ENCODE data around the gene SKI. TPM values are rescaled to one million over a fixed set of nuclear protein-coding genes. Genes with fewer than 3 reads are reported as not detected.
A peak's percentile ranks its signal among the peaks of the same experiment; 100 is the strongest.

The SKI gene
- total RNA-seq, 1 donor from 2014 or later = 66.2 TPM

DNA sequence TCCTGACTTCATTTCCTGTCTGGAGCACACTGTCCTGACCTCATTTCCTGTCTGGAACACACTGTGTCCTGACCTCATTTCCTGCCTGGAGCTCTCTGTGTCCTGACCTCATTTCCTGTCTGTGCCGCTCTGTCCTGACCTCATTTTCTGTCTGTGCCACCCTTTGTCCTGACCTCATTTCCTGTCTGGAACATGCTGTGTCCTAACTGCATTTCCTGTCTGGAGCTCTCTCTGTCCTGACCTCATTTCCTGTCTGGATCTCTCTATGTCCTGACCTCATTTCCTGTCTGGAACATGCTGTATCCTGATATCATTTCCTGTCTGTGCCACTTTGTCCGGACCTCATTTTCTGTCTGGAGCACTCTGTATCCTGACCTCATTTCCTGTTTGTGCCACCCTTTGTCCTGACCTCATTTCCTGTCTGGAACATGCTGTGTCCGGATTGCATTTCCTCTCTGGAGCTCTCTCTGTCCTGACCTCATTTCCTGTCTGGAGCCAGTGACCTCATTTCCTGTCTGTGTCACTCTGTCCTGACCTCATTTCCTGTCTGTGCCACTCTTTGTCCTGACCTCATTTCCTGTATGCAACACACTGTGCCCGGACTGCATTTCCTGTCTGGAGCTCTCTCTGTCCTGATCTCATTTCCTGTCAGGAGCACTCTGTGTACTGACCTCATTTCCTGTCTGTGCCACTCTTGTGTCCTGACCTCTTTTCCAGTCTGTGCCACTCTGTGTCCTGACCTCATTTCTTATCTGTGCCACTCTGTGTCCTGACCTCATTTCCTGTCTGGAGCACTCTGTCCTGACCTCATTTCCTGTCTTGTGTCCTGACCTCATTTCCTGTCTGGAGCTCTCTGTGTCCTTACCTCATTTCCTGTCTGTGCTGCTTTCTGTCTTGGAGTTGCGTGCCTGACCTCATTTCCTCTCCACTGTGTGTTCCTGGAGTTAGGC, 27.6 kb downstream of the SKI start:
- Histone ChIP-seq H3K4me2 (ENCODE audit: low read length) (peak overlapping the region; percentile 44), H3K79me2 (ENCODE audit: insufficient read depth, low read length) (peaks cover 100% of the 10 kb centered on the region), H4K20me1 (ENCODE audit: insufficient read depth, low read length) (peaks cover 100% of the 10 kb centered on the region), H3K27me3 (ENCODE audit: insufficient read depth, low read length) (no peaks in the 10 kb centered on the region), H3K27ac (ENCODE audit: low read depth, low read length) (peak overlapping the region; percentile 64), H2AFZ (ENCODE audit: low read depth, low read length) (no peak overlapping the region), H3K4me1 (ENCODE audit: insufficient read depth, low read length) (peaks cover 13% of the 10 kb centered on the region), H3K4me3 (ENCODE audit: insufficient read depth, low read depth, low read length) (no peak overlapping the region), H3K36me3 (ENCODE audit: insufficient read depth, low read length) (no peaks in the 10 kb centered on the region), H3K9ac (ENCODE audit: low read length) (no peak overlapping the region), H3K9me3 (ENCODE audit: insufficient read depth, low read depth, low read length) (peaks cover 13% of the 10 kb centered on the region)
- FAIRE-seq (peak; percentile 85), DNase-seq (ENCODE audit: low read depth) (peak; percentile 67)
- no peak for TF ChIP-seq EZH2 (IDR thresholded peaks at IDR 0.05; ENCODE audit: insufficient read depth, low read length)
- TF ChIP-seq, protein P1, sequence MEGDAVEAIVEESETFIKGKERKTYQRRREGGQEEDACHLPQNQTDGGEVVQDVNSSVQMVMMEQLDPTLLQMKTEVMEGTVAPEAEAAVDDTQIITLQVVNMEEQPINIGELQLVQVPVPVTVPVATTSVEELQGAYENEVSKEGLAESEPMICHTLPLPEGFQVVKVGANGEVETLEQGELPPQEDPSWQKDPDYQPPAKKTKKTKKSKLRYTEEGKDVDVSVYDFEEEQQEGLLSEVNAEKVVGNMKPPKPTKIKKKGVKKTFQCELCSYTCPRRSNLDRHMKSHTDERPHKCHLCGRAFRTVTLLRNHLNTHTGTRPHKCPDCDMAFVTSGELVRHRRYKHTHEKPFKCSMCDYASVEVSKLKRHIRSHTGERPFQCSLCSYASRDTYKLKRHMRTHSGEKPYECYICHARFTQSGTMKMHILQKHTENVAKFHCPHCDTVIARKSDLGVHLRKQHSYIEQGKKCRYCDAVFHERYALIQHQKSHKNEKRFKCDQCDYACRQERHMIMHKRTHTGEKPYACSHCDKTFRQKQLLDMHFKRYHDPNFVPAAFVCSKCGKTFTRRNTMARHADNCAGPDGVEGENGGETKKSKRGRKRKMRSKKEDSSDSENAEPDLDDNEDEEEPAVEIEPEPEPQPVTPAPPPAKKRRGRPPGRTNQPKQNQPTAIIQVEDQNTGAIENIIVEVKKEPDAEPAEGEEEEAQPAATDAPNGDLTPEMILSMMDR (IDR thresholded peaks at IDR 0.05; ENCODE audit: insufficient read depth, low read depth, low read length) = no peak
- Mint-ChIP-seq H3K36me3 (ENCODE audit: low read depth, unreplicated experiment) (peaks cover 18% of the 10 kb centered on the region), H3K27me3 (ENCODE audit: low read depth, unreplicated experiment) (no peaks in the 10 kb centered on the region), H3K9me3 (ENCODE audit: unreplicated experiment) (no peaks in the 10 kb centered on the region), H3K4me3 (ENCODE audit: unreplicated experiment) (no peak overlapping the region), H3K4me1 (ENCODE audit: low read depth, unreplicated experiment) (peaks cover 11% of the 10 kb centered on the region), H3K27ac (ENCODE audit: unreplicated experiment) (no peak overlapping the region)

GRCh38 chr1:2256435-2257244, 28.5 kb downstream of the SKI start:
- Histone ChIP-seq H2AFZ (ENCODE audit: low read depth, low read length) (no peak overlapping the region), H3K9me3 (ENCODE audit: insufficient read depth, low read depth, low read length) (peaks cover 13% of the 10 kb centered on the region), H3K4me2 (ENCODE audit: low read length) (peak overlapping the region; percentile 44), H3K27ac (ENCODE audit: low read depth, low read length) (peak overlapping the region; percentile 64), H4K20me1 (ENCODE audit: insufficient read depth, low read length) (peaks cover 100% of the 10 kb centered on the region), H3K36me3 (ENCODE audit: insufficient read depth, low read length) (no peaks in the 10 kb centered on the region), H3K27me3 (ENCODE audit: insufficient read depth, low read length) (no peaks in the 10 kb centered on the region), H3K79me2 (ENCODE audit: insufficient read depth, low read length) (peaks cover 100% of the 10 kb centered on the region), H3K4me3 (ENCODE audit: insufficient read depth, low read depth, low read length) (no peak overlapping the region), H3K9ac (ENCODE audit: low read length) (no peak overlapping the region), H3K4me1 (ENCODE audit: insufficient read depth, low read length) (peaks cover 13% of the 10 kb centered on the region)
- peaks cover 9% of the 10 kb centered on the region for H3K4me1 Mint-ChIP-seq (ENCODE audit: low read depth, unreplicated experiment)
- no peak overlapping the region for H3K4me3 Mint-ChIP-seq (ENCODE audit: unreplicated experiment)
- H3K9me3 Mint-ChIP-seq (ENCODE audit: unreplicated experiment) = no peaks in the 10 kb centered on the region
- no peak for FAIRE-seq
- TF ChIP-seq EZH2 (IDR thresholded peaks at IDR 0.05; ENCODE audit: insufficient read depth, low read length) = no peak
- TF ChIP-seq, protein P1 (IDR thresholded peaks at IDR 0.05; ENCODE audit: insufficient read depth, low read depth, low read length) = no peak
- H3K36me3 Mint-ChIP-seq (ENCODE audit: low read depth, unreplicated experiment) = peaks cover 18% of the 10 kb centered on the region
- H3K27me3 Mint-ChIP-seq (ENCODE audit: low read depth, unreplicated experiment) = no peaks in the 10 kb centered on the region
- DNase-seq (ENCODE audit: low read depth) = no peak
- no peak overlapping the region for H3K27ac Mint-ChIP-seq (ENCODE audit: unreplicated experiment)

Data from astrocyte (in vitro differentiated cells and primary cell).